Prostate gland (tissue), 2 donors: Measurements from ENCODE around the gene IRF4. TPM values are rescaled to one million over a fixed set of nuclear protein-coding genes. Genes with fewer than 3 reads are reported as not detected.

Source experiments
- DNase-seq: peaks from one replicate; pipeline ENCODE4 v3.0.0-alpha.2; 2019; ENCODE audit warnings: low spot score
- H3K27ac ChIP-seq, 2 donors: fragments of 200-600 bp; sonication (generic); 2 replicates each; pipeline ENCODE4 v1.5.1; 2017 to 2019
- H3K27me3 ChIP-seq: fragments of 200-600 bp; sonication (generic); replicated peaks from 2 replicates; pipeline ENCODE4 v1.5.1; 2019; ENCODE audit not compliant: insufficient read depth
- H3K36me3 ChIP-seq, 2 donors: fragments of 200-600 bp; sonication (generic); 1 replicate in 1 of 2; 2 replicates in 1 of 2; pipeline versions ENCODE4 v1.5.1 to v1.8.1; 2017 to 2019
- H3K4me1 ChIP-seq: fragments of 200-600 bp; sonication (generic); replicated peaks from 2 replicates; pipeline ENCODE4 v1.5.1; 2019
- H3K4me3 ChIP-seq, 2 donors: fragments of 200-600 bp; sonication (generic); 2 replicates each; pipeline ENCODE4 v1.5.1; 2017 to 2019
- H3K9me3 ChIP-seq: fragments of 200-600 bp; sonication (generic); 2 replicates; pipeline ENCODE4 v1.5.1; 2017
- POLR2A ChIP-seq: fragments of 450-650 bp; IDR thresholded peaks from one replicate; pipeline ENCODE4 v1.6.1; 2016; ENCODE audit warnings: antibody characterized with exemption, mild to moderate bottlenecking
- POLR2AphosphoS5 ChIP-seq: sonication (generic); formaldehyde crosslinking; IDR thresholded peaks from one replicate; pipeline ENCODE4 v1.6.1; 2017; ENCODE audit warnings: antibody characterized with exemption
- WGBS: methylation state at CpG from one replicate; pipeline ENCODE4 v1.1.5; 2018; 5-methylcytosine and 5-hydroxymethylcytosine counted together
- intact Hi-C: fragments of 100-400 bp; cut with DNase I; formaldehyde crosslinking; loops from one replicate; pipeline ENCODE4 v1.14.2; 2022
- total RNA-seq, 2 donors: library from RNA; depleted of rRNA; stranded (reverse); fragments of >200 nt; gene quantifications; one replicate each; pipeline ENCODE4 v1.1.0, GENCODE V29; 2016
- TF ChIP-seq, protein P1 (sequence below), 4 experiments: fragments of 200-600 bp in 2 of 4; fragments of 450-650 bp in 2 of 4; sonication (generic) in 2 of 4; IDR thresholded peaks; 1 replicate in 3 of 4; 2 replicates in 1 of 4; pipeline ENCODE4 v1.5.1; 2016 to 2019; ENCODE audit warnings: antibody characterized with exemption in 4 of 4, mild to moderate bottlenecking in 2 of 4, moderate library complexity in 2 of 4

IRF4 gene
- total RNA-seq, 2 donors from 2014 or later, result 0.77 to 1.6 TPM

- Histone ChIP-seq H3K9me3 (no peaks in the 10 kb centered on the region), H3K27me3 (peaks cover 16% of the 10 kb centered on the region), H3K36me3 (no peaks in the 10 kb centered on the region), H3K4me1 (no peaks in the 10 kb centered on the region), H3K4me3 (no peak overlapping the region), H3K27ac (no peak overlapping the region)
- TF ChIP-seq POLR2AphosphoS5, result no peak
- 86% methylated on average over 26 of the region's 27 CpGs for WGBS
- DNase-seq, result no peak
- intact Hi-C loops, result no loop called here
Measured at GRCh38 chr6:401239-401993, 9.9 kb downstream of the IRF4 start.

- no peak overlapping the region for H3K27ac ChIP-seq
Measured at GRCh38 chr6:401994-402640, 10.6 kb downstream of the IRF4 start.

DNA sequence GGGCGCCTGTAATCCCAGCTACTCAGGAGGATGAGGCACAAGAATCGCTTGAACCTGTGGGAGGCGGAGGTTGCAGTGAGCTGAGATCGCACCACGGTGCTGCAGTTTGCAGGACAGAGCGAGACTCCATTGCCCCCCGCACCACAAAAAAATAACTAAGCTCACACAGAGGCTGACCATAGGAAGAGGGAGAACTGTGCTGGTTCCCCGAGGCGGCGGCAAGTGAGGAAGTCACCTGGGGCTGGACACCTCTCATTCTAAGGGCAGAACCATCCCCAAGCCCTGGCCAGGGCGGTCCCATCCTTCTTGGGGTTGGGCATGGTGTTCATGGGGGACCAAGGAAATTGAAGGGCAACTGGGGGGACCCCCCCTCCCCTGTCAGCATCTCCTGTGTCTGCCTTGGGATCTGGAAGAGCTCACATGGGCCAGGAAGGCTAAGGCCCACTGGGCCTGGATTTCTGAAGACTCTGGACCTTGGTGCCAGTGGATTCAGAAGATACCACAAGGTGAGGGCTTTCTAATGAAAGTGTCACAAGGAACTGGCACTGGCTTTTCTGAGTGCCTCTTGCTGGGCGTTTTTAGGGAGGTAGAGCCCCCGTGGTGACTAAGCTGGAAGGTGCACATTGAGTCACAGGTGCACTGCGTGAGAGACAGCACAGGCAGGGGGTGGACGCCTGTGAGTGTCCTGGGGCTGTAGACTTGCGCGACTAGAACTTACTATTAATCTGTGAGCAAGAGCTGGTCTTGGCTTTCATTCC, 11.5 kb downstream of the IRF4 start:
- H3K36me3 ChIP-seq, result no peaks in the 10 kb centered on the region
- H3K27ac ChIP-seq, result no peak overlapping the region
- WGBS, result 80% methylated on average over 17 of the region's 17 CpGs
- no peak for TF ChIP-seq POLR2A
- TF ChIP-seq, protein P1, sequence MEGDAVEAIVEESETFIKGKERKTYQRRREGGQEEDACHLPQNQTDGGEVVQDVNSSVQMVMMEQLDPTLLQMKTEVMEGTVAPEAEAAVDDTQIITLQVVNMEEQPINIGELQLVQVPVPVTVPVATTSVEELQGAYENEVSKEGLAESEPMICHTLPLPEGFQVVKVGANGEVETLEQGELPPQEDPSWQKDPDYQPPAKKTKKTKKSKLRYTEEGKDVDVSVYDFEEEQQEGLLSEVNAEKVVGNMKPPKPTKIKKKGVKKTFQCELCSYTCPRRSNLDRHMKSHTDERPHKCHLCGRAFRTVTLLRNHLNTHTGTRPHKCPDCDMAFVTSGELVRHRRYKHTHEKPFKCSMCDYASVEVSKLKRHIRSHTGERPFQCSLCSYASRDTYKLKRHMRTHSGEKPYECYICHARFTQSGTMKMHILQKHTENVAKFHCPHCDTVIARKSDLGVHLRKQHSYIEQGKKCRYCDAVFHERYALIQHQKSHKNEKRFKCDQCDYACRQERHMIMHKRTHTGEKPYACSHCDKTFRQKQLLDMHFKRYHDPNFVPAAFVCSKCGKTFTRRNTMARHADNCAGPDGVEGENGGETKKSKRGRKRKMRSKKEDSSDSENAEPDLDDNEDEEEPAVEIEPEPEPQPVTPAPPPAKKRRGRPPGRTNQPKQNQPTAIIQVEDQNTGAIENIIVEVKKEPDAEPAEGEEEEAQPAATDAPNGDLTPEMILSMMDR (IDR thresholded peaks at IDR 0.05), result no peak
- TF ChIP-seq POLR2AphosphoS5, result no peak
- no peaks in the 10 kb centered on the region for H3K9me3 ChIP-seq
- peaks cover 11% of the 10 kb centered on the region for H3K27me3 ChIP-seq
- no peaks in the 10 kb centered on the region for H3K4me1 ChIP-seq
- no peak for DNase-seq
- intact Hi-C loops, result no loop called here
- H3K4me3 ChIP-seq, result no peak overlapping the region

More at GRCh38 chr6:401994-402640, 10.6 kb downstream of the IRF4 start:
- Histone ChIP-seq H3K27me3 (peaks cover 13% of the 10 kb centered on the region), H3K4me3 (no peak overlapping the region), H3K4me1 (no peaks in the 10 kb centered on the region), H3K9me3 (no peaks in the 10 kb centered on the region), H3K36me3 (no peaks in the 10 kb centered on the region)
- no peak for DNase-seq
- intact Hi-C loops, result no loop called here
- WGBS, result 78% methylated on average over 14 of the region's 14 CpGs
- TF ChIP-seq POLR2AphosphoS5 (no peak), POLR2A (no peak)
- TF ChIP-seq, protein P1 (IDR thresholded peaks at IDR 0.05), result no peak

- 53% methylated on average over 19 of the region's 19 CpGs for WGBS
- no peak for DNase-seq
- Histone ChIP-seq H3K36me3 (no peaks in the 10 kb centered on the region), H3K9me3 (no peaks in the 10 kb centered on the region), H3K4me3 (no peak overlapping the region), H3K27ac (no peak overlapping the region), H3K27me3 (peaks cover 11% of the 10 kb centered on the region), H3K4me1 (no peaks in the 10 kb centered on the region)
- intact Hi-C loops, result no loop called here
- TF ChIP-seq, protein P1 (IDR thresholded peaks at IDR 0.05), result no peak
- no peak for TF ChIP-seq POLR2A
- TF ChIP-seq POLR2AphosphoS5, result no peak
Measured at GRCh38 chr6:403659-404655, 12.4 kb downstream of the IRF4 start.
